ENCODE measurements around the gene NANP. TPM values are rescaled to one million over a fixed set of nuclear protein-coding genes. Genes with fewer than 3 reads are reported as not detected.

NANP gene
- total RNA-seq, 1 experiment from 2014 or later: 7.3 TPM

DNA sequence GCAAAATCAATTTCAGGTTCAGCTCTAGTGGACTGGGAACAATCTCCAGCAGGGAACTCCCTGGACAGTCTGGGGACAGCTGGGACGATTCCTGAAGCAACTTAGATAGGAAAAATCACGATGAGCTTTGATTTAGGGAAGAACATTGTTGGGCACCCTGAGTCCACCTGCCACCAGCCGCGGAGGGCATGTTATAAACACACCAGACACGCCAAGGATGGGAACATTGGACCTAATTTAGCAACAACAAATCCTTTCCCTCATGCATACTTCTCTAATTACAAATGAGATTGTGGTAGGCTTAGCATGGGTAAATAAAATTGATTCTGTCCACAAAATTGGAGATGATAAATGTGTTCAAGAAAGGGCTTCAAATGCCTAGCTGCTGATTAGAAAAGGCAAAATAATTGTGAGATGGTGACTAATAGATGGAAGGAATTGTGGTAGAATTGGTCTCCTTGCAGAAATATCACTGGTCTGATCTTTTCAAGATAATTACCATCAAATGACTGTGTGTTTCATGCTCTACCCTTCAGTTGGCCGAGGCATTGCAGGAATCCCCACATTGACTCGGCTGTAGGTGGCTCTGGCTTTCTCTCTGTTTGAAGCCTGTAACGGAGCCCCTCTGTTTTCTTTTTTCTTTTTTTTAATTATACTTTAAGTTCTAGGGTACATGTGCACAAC lies 6.1 kb upstream of the NANP start:
- no peak overlapping the region for H3K4me3 ChIP-seq (replicated peaks in 1 of 2; ENCODE audit: low read depth in 1 of 2, low read length in 2 of 2)
- H3K9me2 ChIP-seq (ENCODE audit: insufficient read depth): no peaks in the 10 kb centered on the region
- peaks cover 6% of the 10 kb centered on the region for H3K79me2 ChIP-seq (ENCODE audit: insufficient read depth, low read length)
- BruUV-seq (replicated peaks): no TSS peak
- no peak overlapping the region for H3K27ac ChIP-seq (ENCODE audit: low read depth, low read length)
- no peaks in the 10 kb centered on the region for H3K9me3 ChIP-seq (ENCODE audit: control insufficient read depth in 1 of 2, insufficient read depth in 1 of 2, low read depth in 1 of 2, low read length in 2 of 2)
- H3K4me2 ChIP-seq (ENCODE audit: low read length): no peak overlapping the region
- TF ChIP-seq EGR1 (IDR thresholded peaks at IDR 0.05; ENCODE audit: low read depth): no peak
- no peak for TF ChIP-seq EZH2phosphoT487 (IDR thresholded peaks at IDR 0.05; ENCODE audit: borderline replicate concordance)
- TF ChIP-seq SRF (IDR thresholded peaks at IDR 0.05; ENCODE audit: low read depth): no peak
- no peak for TF ChIP-seq ZNF274 (IDR thresholded peaks at IDR 0.05; ENCODE audit: low read depth, low read length)
- no peak for TF ChIP-seq SIN3A (IDR thresholded peaks at IDR 0.05; ENCODE audit: low read depth)
- no peak for TF ChIP-seq POLR2AphosphoS5 (IDR thresholded peaks at IDR 0.05; ENCODE audit: low read depth, low read length)
- TF ChIP-seq, protein P1, sequence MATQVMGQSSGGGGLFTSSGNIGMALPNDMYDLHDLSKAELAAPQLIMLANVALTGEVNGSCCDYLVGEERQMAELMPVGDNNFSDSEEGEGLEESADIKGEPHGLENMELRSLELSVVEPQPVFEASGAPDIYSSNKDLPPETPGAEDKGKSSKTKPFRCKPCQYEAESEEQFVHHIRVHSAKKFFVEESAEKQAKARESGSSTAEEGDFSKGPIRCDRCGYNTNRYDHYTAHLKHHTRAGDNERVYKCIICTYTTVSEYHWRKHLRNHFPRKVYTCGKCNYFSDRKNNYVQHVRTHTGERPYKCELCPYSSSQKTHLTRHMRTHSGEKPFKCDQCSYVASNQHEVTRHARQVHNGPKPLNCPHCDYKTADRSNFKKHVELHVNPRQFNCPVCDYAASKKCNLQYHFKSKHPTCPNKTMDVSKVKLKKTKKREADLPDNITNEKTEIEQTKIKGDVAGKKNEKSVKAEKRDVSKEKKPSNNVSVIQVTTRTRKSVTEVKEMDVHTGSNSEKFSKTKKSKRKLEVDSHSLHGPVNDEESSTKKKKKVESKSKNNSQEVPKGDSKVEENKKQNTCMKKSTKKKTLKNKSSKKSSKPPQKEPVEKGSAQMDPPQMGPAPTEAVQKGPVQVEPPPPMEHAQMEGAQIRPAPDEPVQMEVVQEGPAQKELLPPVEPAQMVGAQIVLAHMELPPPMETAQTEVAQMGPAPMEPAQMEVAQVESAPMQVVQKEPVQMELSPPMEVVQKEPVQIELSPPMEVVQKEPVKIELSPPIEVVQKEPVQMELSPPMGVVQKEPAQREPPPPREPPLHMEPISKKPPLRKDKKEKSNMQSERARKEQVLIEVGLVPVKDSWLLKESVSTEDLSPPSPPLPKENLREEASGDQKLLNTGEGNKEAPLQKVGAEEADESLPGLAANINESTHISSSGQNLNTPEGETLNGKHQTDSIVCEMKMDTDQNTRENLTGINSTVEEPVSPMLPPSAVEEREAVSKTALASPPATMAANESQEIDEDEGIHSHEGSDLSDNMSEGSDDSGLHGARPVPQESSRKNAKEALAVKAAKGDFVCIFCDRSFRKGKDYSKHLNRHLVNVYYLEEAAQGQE (IDR thresholded peaks at IDR 0.05; ENCODE audit: low read depth): no peak
- no peak for TF ChIP-seq CTCF (IDR thresholded peaks at IDR 0.05 in 2 of 3, conservative IDR thresholded peaks at IDR 0.05 in 1 of 3; ENCODE audit: borderline replicate concordance in 1 of 3, insufficient read depth in 1 of 3, low read depth in 2 of 3, low read length in 2 of 3)
- no peak for TF ChIP-seq JUND (IDR thresholded peaks at IDR 0.05)
- TF ChIP-seq, protein P2, sequence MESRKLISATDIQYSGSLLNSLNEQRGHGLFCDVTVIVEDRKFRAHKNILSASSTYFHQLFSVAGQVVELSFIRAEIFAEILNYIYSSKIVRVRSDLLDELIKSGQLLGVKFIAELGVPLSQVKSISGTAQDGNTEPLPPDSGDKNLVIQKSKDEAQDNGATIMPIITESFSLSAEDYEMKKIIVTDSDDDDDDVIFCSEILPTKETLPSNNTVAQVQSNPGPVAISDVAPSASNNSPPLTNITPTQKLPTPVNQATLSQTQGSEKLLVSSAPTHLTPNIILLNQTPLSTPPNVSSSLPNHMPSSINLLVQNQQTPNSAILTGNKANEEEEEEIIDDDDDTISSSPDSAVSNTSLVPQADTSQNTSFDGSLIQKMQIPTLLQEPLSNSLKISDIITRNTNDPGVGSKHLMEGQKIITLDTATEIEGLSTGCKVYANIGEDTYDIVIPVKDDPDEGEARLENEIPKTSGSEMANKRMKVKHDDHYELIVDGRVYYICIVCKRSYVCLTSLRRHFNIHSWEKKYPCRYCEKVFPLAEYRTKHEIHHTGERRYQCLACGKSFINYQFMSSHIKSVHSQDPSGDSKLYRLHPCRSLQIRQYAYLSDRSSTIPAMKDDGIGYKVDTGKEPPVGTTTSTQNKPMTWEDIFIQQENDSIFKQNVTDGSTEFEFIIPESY (IDR thresholded peaks at IDR 0.05; ENCODE audit: extremely low read depth, insufficient replicate concordance, low read length): no peak
- no peaks in the 10 kb centered on the region for H3K27me3 ChIP-seq (ENCODE audit: insufficient read depth, low read length)
- no peak overlapping the region for H3K9ac ChIP-seq (ENCODE audit: low read length)
- H2AFZ ChIP-seq (ENCODE audit: low read depth, low read length, poor library complexity, severe bottlenecking): no peak overlapping the region
- POLR2A ChIA-PET: no interaction called here
- ATAC-seq: no peak
- peaks cover 2 to 12% of the 10 kb centered on the region in 2 experiments; a peak in 2 of 4 replicates for H3K4me1 ChIP-seq (ENCODE audit: control insufficient read depth in 1 of 2, insufficient read depth in 2 of 2, low read length in 2 of 2)
- intact Hi-C loops (cut with micrococcal nuclease): no loop called here
- CTCF ChIA-PET: no interaction called here
- H4K20me1 ChIP-seq (ENCODE audit: insufficient read depth): no peaks in the 10 kb centered on the region
- DNase-seq (ENCODE audit: low read depth, low spot score): no peak
- RAD21 ChIA-PET (ENCODE audit: low non-redundant PET in 1 of 2, low total read pairs in 2 of 2, uncharacterized antibody in 2 of 2, unreplicated experiment in 2 of 2): no interaction called here
- no peaks in the 10 kb centered on the region for H3K36me3 ChIP-seq (ENCODE audit: control insufficient read depth in 1 of 2, insufficient read depth in 2 of 2, low read length in 2 of 2)
